ENCODE data around the gene ZDHHC1.
A peak's percentile ranks its signal among the peaks of the same experiment; 100 is the strongest.

ZDHHC1 gene

DNA sequence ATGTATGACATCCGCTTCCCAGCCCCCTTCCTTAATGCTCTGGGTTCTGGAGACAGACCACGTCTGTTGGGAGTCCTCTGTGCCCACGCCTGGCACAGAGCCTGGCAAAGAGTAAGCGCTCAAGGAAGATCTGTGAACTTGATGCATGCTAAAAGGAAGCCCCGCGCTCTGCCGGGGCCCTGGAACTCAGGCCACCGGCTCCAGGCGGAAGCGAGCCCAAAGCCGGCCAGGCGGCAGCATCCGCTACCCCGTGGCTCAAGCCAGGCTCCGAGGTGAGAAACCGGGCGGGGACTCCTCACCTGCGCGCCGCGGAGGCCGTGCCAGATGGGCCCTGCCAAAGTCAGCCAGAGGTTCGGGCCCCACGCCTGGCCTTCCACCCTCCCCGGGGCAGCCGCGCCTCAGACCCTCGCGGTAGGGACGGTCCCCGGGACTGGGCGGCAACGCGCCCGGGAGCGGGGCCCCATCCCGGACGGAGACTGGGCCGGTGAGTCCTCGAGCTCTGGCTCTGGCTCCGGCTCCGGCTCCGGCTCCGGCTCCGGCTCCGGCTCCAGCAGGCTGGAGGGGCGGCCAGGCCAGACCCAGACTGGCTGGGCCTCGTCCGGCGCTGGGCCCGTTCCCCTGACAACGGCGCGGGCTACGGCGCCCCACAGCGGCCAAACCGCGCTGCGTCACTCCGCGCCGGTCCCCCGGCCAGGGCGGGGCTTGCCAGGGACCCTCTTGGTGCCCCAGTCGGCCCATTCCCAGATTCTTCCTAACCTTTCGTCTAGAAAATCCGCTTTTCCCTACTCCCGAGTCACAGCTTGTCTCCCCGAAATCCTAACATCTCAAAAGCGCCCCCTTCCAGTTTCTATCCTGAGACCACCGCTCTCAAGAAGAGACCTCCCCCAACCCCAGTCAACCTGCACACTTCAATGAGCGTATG, at the start of gene ZDHHC1:
Gene ZDHHC1 (minus strand): TSS at position 606 of the 922 bp plus-strand sequence. CDS start 8,702 bp downstream, outside the sequence.
- peak; percentile 37 for DNase-seq

DNA sequence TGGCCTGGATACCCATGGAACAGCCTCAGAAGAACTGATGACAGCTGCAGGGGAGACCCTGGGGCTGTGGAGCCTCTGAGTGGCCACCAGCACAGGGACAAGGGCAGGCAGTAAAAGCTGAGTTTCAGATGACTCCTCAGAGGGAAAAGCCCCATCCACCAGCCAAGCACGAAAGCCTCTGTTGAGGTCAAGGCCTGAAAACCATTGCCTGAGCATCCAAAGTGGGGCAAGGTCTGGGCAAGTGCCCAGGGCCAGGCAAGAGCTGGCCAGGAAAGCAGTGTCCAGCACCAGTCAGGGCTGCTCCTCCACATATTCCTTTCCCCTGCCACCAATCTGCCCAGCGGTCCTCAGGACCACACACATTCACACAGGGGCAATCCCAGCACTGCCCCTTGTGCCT, 48.3 kb upstream of the ZDHHC1 start:
- no peak for DNase-seq

DNA sequence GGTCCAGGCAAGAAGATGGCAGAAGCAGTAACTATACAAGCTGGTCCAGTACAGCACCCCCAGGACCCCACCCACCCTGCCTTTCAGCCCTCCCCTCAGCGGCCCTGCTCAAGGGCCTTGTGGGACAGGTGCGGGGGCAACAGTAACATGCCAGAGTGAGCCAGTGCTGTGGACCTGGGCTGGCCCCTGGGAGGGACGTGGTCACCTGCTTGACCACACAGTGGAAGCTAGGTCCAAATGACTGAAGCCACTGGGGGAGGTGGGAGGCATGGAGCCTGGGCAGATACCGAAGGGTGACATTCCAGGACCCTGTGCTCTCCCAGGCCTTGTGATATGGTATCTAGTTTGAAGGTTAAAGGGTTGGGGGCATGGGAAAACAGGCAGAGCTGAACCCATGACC, 47.4 kb upstream of the ZDHHC1 start:
- no peak for DNase-seq

GRCh38 chr16:67463059-67463458, 46.8 kb upstream of the ZDHHC1 start:
- DNase-seq = no peak

DNA sequence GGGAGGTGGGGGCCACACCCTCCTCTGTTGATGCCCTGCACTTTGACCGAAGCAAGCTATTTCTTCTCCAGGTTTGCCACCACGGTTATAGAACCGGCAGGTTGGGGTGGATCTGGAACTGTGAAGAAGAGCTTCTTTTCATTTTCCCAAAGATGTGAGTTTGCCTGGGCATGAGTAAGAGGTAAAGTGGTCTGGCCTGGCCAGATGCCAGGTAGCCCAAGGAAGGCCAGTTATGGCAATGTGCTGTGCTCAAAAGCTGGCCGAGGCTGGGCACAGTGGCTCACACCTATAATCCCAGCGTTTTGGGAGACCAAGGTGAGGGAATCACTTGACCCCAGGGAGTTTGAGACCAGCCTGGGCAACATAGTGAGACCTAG, 46.0 kb upstream of the ZDHHC1 start:
- no peak for DNase-seq

DNA sequence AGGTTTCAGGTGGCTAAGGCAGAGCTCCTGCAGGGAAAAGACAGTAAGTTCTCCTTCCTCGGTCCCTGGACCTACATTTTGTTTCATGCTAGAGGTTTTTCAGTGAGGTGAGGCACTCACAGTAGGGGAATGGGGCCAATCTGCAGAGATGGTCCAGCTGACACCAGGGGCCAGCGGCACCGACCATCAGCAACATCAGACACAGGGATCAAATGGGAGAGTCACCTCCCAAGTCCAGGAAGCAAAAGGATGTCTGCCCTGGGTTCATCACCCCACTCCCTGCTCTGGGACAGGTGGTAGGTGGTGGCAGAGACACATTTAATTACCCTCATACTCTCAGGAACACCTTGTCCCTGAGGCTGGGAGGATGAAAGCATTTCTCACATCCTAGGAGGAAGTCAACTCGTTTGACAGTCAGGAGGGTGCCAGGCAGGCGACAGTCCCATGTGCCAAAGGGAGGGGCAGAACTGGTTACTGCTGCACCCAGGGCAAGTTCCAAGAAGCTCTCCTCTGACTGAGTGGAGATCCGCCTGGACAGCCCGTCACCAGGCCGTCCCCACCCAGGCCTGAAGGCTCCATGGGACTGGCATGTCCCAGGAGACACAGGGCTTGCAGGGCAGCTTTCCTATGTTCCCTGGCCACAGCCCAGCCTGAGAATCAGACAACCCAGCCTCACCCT, 45.5 kb upstream of the ZDHHC1 start:
- no peak for DNase-seq

DNA sequence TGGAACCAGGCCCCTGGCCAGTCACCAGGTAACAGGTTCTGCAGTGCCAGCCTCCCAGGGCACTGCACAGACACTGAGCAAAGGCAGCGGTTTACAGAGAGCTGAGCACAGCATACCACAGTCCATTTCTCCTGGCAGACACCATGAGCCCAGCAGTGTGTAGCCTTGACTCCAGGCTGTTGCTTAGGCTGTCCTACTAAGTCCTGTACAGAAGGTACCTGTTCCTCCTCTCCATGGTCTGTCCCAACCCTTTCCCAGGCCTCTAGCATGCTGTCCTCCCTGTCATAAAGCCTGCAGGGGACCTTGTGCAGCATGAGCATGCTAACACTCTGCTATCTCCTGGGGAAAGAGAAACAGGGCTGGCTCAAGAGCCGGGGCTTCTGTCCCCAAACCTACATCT, 44.7 kb upstream of the ZDHHC1 start:
- no peak for DNase-seq

DNA sequence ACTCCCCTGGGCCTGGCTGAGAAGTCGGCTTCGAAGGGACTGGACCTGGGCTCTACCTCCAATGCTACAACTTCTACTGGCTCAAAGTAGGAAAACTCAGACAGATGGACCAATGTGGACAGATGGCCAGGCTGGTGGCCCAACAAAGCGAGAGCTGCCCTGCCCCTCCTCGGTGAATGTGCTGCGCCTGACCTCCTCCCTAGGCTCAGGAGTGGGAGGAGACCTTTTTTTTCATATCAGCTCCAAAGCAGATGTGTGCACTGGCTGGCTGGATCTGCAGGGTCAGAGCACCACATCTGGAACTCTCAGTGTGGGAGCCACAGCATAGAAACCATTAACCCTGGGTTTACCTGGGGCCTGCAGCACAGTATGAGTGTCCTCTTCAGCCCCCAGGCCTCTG, 43.9 kb upstream of the ZDHHC1 start:
- DNase-seq = no peak

- DNase-seq = no peak
Measured at GRCh38 chr16:67459861-67460150, 43.5 kb upstream of the ZDHHC1 start.

GRCh38 chr16:67459066-67459860, 43.0 kb upstream of the ZDHHC1 start:
- DNase-seq = no peak

DNA sequence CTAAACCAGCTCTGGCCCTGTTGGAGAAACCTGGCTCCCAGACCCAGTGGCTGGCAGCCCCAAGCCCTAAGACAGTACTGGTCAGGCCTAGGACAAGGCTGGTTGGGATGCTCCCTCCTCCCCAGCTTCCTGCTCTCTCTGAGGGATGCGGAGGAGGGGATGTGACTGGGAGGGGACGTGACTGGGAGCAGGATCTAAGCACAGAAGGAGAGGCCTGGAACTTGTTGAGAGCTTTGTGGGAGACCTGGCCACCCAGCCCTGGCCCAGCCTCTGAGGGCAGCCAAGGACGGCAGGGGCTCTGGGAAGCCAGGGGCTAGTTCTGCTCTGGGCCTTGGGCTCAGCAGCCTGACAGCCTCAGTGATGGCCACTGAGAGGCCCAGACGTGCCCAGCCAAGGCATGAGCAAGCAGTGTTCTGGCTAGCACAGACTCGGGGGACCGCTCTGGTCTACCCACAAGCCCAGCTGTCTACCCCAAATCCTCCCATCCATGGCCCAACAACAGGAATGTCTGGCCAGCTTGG, 41.9 kb upstream of the ZDHHC1 start:
- no peak for DNase-seq

DNA sequence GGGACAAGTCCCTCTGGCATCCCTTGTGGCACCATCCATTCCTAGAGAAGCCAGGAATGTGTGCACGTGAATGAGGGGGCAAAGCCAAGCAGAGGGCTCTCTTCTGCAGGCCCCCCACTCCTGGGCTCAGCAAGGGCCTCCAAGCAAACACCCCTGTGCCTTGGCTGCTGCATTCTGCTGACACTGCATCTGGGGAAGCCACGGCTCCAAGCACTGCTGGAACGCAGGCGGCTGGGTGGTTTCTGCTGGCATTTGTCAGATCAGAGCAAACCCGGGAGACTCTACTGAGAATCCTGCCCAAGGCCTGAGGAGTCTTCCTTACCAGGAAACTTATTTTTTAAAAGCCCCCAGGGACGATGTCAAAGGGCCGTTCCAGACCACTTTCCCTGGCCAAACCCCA, 41.3 kb upstream of the ZDHHC1 start:
- DNase-seq = no peak

DNA sequence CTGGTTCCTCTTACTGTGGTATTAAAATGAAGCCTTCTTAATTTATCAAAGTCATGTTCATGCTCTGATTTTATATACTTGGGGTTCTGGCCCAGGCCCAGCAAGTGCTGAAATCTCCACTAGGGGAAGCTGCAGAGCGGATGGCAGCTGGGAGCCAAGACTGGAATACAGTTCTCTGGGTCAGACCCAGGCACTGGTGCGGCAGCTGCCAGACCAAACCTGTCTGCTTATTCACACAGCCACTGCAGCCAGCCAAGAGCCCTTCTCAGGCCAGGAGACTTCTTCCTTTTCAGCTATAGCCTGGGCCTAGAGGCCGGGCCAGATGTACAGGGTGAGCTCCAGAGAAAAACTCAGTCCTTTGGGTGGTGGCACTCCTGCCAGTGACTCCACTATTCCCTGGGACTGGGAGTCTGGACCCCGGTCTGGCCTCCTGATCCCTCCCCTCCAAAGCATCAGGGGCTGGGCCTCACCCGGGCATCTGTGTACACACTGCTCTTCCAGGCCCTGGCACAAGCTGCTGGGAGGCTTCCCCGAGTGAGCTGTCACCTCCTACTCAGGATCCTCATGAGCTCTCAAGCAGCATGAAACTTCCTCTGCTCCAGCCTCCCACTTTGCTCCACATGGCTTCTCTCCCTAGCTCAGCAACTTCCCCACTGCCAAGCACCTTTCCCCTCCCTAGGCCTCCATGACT, 40.3 kb upstream of the ZDHHC1 start:
- DNase-seq = no peak

- DNase-seq = no peak
Measured at GRCh38 chr16:67454852-67455251, 38.6 kb upstream of the ZDHHC1 start.

DNA sequence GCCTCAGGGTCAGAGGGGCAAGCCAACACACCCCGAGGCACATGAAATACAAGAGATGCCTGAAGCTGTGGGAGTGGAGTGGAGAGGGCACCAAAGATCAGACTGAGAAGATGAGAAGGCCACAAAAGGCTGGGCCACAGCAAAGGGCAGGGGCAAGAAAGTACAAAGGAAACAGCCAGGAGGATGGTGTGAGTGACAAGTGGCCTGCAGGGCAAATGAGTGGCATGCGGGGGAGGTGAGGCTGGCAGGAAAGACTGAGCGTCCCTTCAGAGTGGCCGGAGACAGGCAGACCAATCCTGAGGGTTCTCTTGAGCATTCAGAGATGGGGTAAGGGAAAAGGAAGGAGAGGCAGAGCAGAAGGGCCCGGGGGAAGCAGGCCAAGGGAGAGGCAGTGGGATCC, 37.8 kb upstream of the ZDHHC1 start:
- DNase-seq = no peak

DNA sequence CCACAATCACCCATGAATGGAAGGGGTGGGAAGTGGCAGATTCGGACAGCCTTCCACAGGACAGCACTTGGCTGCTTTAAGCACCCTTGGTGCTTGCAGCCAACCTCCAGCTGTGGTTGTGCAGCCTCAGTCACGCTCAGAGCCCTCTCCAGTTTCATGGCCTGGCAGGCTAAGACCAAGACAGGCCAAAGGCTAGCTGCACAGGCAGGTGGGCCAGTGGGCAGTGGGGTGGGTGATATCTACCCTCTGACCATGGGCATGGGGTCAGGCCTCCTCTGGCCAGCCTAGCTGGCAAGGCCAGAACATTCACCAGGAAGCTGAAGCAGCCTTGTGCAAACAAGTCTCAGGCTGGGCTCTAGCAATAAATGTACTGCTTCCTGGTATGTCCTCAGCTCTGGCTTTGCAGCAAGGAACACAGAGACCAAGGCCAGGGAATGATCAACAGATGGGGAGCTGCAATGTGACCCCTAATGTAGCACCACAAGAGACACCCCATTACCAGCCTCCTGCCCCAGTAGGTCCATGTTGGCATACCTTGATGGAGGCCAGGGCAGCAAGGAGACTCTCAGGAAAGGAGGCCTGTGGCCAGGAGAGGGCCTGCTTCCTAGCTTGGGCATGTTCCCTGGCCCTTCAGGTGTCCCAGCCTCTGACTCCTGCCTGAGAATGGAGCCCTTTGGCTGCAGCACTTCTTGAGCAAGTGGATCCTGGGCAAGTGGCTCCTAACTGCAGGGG, 35.6 kb upstream of the ZDHHC1 start:
- DNase-seq = no peak

DNA sequence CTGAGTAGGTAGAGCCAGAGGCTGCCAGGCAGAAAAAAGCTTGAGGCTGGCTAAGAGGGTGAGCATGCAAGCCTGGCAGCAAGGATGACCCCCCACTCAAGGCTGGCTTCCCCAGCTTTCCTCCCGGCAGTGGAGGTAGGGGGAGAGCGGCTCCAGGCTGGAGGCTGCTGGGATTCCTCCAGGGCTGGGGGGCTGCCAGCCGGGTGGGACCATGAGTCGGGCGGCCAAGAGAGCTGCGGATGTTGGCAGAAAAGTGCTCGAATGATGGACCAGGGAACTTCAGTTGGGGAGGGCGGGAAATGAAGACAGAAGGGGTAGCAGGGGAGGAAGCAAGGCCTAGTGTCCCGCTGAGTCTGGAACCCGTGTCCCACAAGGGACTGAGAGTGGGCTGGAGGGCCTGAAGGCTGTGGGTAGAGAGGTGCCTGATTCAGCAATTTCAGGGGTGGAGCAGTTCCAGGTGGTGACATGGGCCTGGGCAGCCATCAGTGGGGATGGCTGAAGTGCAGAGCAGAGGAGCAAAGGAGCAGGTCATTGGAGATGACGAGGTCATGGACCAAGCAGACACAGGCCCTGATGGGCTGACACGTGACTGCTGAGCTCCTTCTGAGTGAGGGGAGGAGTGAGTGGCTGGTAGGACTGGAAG, 34.9 kb upstream of the ZDHHC1 start:
- no peak for DNase-seq

GRCh38 chr16:67449739-67450138, 33.5 kb upstream of the ZDHHC1 start:
- no peak for DNase-seq

- DNase-seq = no peak
Measured at GRCh38 chr16:67449336-67449735, 33.1 kb upstream of the ZDHHC1 start.

DNA sequence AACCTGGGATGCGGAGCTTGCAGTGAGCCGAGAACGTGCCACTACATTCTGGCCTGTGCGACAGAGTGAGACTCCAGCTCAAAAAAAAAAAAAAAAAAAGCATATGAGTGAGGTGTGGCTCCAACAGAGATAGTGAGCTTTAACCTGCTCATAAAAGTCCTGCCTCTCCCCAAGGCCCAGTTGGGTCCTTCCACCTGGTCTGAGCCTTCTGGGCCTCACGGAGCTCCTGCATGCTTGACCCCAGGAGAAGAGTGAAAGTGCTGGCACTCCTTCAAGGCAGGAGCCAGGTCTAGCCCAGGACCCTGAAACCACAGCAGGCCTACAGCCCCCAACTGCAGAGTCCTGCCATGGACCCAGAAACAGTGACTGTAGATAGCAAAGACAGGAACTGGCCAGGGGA, 32.3 kb upstream of the ZDHHC1 start:
- no peak for DNase-seq

GRCh38 chr16:67447508-67448076, 31.3 kb upstream of the ZDHHC1 start:
- DNase-seq = peak; percentile 65
